Stimulated activated CD4-positive, alpha-beta T cell treated with anti-CD3 and anti-CD28 coated beads, Interleukin-4, amount 100 ng/mL, for 1 hour (primary cell): ENCODE results near the gene IFT27.

ENCODE experiments used
- DNase-seq: peaks from one replicate; pipeline ENCODE4 v3.0.0-alpha.2; 2020

The IFT27 gene, protein sequence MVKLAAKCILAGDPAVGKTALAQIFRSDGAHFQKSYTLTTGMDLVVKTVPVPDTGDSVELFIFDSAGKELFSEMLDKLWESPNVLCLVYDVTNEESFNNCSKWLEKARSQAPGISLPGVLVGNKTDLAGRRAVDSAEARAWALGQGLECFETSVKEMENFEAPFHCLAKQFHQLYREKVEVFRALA

DNA sequence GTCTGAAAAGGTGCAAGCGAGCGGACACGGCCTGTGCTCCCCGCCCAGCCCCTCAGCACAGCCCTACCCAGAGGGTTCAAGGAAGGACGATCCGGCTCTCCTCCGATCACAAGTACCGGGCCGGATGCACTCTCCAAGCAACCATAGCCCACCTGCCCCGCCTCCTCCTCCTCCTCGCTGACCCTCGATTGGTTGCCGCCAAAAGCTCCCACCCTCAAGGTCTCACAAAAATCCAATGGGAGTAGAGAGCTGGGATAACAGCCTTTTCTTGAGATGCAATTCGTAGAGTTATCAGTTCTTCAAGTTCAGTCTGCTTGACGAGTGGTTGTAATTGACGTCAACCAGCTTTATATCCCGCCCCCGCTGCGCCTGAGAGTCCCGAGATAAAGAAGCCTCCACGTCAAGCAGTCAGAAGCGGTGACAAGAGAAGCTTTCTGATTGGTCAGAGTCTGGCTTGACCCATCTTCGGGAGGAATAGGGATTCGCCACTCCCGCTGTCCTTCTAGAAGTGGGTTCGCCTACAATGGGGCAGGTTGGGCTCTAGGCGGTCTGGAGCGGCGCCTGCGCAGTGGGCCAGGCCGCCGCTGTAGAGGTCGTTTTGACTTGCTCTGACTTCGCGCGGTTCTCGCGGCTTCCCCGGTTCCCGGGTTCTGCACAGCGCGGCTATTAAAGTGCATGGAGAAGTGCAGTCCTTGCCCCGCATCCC is at the start of gene IFT27:
Gene IFT27, minus strand, starts transcription at position 156 of the 706 bp plus-strand sequence. CDS start 412 bp downstream, outside the sequence.
- peak; percentile 92 for DNase-seq

DNA sequence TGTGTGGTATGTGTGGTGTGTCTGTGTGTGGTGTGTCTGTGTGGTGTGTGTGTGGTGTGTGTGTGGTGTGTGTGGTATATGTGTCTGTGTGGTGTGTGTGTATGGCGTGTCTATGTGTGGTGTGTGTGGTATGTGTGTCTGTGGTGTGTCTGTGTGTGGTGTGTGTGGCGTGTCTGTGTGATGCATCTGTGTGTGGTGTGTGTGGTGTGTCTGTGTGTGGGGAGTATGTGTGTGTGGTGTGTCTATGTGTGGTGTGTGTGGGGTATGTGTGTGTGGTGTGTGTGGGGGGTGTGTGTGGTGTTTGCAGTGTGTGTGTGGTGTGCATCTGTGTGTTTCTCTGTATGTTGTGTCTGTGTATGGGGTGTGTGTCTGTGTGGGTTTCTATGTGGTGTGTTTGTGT is 48.7 kb upstream of the IFT27 start:
- no peak for DNase-seq

DNA sequence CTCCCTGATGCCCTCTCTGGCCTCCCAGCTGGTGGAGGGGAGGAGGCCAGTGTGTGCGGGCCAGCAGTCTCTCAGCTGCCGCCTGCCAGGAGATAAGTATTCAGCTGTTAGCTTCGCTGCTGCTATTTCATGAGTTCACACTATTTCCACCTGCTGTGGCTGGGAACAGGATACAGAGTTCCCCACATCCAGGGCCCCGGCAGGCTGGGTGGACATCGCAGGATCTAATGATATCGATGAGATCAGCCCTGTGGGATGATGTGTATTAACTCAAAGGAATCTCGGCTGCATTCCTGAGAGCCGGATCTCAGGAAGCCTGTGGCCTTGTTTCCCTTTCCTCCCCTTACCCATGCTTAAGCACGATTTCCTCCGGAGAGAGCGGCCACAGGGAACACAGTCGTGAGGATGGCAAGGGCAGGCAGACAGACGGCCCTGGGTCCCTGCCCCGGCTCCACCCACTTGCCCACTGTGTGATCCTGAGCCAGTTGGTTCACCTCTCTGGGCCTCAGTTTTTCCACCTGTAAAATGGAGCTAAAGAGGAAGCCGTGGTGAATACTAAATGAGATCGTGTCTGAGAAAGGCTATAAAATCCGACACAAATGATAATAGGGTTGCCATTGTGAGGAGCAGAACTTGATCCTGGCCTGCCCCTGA is 47.4 kb upstream of the IFT27 start:
- no peak for DNase-seq

DNA sequence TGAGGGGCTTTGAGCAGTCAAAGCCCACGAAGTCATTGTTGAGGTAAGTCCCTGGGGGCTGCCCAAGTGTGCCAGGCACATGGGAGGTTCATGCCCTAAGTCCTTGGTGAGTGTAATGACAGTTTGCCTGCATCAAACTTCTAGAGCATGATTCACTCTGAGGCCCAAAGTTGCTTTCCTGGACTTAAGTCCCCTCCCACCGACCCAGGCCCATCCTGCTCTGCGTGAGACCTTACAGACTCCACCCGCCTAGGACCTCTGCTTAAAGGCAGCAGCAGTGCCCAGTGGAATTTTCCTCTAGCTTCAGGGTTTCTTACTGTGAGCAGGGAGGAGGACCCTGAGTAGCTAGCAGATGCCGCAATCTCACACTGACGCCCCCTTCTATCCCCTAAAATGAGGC is 46.7 kb upstream of the IFT27 start:
- no peak for DNase-seq

DNA sequence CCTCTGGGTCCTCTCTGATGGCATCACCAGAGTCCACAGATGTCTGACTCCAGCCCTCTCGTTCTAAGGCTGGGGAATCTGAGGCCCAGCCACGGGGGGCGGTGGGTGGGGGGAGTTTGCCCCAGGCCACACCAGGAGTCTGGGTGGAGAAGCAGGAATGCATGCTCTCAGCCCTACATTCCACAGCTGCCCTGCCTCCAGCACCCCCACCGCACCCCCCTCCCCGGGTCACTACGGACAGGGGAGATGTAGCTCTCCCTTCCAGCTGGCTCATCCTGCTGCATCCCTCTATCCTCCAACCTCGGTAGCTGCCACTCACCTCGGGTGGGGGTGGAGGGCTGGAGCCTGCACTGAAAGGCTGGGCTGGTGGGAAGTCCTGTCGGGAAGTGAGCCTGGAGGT is 43.2 kb upstream of the IFT27 start:
- DNase-seq = no peak

DNA sequence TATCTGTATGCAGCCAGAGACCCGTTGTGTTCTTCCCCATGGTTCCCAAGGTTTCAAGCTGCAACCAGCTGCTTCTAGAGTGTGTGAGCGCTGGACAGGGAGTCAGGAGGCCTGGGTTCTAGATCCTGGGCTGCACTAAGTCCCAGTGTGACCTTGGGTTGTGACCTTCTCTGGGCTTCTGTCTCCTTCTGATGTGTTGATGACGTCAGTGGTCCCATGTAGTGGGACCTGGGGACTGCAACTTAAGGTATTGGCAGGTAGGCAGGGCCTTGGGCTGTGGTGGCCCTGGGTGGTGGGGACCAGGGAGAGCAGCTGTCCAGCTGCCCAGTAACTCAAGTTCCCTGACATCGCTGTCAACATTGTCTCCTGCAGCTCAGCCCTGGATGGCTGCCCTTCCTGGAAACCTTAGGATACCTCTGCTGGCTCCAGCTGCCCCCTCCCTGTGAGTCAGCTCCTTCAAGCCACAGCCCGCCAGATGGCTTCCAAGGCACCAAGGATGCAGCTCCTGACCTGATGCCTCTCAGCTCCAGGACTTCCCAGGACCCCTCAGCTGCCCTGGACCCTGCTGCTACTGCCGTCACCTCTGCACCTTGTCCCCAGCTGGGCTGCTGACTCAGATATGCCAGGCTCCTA is 42.2 kb upstream of the IFT27 start:
- DNase-seq = no peak

DNA sequence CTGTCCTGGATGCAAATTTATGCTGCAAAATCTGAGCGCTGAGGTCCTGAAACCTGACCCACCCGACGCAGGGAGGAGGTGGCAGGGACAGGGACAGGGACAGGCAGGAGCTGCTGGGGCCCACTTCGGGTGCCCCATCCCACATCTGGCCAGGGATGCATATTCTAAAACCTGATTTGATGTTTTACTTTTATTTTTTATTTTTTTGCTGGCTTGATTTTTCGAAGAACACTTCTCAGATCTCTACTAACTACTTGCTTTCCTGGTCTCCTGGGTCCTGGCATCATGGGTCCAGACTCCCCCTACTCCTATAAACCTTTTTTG is 41.6 kb upstream of the IFT27 start:
- DNase-seq = no peak

DNA sequence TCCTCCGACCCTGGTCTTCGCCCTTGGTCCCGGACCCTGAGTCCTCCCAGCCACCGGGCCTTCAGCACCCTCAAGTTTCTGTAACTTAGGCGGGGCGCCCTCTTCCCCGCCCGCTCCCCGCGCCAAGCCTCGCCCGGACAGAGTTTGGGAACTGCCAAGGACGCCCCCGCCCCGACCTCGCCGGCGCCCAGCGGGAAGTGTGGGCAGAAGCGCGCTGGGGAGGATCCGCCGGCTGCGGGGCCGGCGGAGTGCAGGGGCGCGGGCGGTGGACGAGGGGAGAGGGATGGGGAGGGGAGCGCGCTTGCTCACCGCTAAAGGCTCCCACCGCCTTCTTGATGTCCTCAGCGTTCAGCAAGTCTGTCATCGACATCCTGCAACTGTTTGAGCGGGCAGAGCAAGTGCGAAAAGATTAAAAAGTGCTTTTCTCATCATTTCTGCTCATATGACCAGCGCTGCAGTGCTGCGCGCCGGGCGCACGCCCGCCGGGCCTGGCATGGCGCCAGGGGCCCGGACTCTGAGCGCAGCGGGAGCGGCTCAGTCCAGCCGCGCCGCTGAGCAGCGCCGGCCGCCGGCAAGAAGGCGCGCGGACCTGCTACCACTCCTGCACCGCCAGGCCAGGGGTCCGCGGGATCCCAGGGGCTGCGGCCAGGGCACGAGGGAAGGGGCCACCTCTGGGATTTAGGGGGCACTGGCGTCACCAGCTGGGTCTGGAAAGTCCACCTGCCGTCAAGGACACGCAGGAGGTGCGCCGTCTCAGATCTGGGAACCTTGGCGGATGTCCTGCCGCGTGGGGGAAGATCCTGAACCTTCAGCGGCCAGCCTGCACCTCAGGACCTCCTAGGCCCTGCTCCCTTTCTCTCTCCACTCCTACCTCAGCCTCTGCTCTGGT is 41.0 kb upstream of the IFT27 start, which contains the start of gene PVALB:
Gene PVALB, minus strand, starts transcription at position 400 of the 889 bp plus-strand sequence. Its CDS starts 30 bp downstream, at position 370.
- no peak for DNase-seq

DNA sequence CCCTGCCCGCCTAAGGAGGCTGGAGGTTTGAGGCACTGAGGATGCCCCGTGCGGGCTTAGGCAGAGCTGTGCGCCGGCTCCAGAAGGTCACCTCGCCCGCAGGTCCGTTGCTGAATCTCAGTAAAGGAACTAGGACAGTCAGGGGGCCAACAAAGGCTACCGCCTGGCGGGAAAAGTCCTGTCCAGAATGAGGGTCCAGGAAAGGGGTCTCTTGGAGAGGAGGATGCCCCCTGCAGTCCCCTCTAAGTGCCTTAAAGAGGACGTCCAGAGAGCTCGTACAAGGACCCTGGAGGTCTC is 40.4 kb upstream of the IFT27 start:
- no peak for DNase-seq

DNA sequence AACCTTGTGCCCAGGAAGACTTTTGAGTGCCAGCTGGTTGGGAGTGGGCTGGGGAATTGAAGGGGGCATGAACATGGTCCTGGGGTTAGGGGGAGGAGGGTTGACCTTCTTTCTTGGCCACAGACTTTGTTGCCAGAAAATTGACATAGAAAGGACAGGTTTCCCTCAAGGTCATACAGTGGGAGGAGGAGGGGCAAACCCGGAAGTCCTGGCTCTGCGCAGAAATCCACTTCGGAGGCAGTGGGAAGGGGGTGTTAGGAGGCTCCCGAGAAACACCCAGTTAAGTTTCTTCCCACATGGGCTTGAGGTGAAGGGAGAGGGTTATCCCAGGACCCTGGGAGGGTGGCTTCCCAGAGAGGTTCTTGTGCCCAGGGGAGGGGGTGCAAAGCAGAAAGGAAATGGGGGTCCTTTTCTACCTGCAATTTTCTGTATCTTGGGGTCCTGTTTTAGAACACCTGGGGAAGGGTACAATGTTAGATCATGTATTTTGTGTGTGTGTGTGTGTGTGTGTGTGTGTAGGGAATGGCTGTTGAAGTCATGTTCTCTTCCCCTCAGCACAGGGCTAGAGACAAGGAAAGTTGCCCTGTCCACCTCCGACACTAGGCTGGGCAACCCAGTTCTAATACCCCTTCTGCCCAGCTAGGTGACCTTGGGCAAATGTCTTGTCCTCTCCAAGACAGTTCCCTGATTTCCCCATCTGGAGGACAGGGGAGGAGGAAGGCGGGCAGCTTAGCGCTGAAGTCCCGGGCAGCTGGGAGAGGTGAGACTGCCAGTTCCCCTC is 39.8 kb upstream of the IFT27 start:
- no peak for DNase-seq

DNA sequence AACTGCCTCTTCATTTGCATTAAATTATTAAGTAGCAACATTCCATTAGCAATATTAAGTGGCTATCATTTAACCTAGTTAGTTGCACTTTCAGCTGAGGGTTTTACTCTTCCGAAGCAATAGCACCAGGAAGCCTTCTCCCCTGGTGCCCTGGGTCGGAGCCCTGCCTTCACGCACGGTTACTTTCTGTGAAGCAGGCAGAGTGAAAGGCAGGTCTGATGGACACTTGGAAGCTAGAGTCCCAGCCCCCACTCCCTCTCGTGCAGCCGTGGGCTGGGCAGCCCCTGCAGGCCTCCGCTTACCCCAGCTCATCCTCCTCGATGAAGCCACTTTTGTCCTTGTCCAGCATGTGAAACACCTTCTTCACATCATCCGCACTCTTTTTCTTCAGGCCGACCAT is 38.9 kb upstream of the IFT27 start:
- DNase-seq = no peak

DNA sequence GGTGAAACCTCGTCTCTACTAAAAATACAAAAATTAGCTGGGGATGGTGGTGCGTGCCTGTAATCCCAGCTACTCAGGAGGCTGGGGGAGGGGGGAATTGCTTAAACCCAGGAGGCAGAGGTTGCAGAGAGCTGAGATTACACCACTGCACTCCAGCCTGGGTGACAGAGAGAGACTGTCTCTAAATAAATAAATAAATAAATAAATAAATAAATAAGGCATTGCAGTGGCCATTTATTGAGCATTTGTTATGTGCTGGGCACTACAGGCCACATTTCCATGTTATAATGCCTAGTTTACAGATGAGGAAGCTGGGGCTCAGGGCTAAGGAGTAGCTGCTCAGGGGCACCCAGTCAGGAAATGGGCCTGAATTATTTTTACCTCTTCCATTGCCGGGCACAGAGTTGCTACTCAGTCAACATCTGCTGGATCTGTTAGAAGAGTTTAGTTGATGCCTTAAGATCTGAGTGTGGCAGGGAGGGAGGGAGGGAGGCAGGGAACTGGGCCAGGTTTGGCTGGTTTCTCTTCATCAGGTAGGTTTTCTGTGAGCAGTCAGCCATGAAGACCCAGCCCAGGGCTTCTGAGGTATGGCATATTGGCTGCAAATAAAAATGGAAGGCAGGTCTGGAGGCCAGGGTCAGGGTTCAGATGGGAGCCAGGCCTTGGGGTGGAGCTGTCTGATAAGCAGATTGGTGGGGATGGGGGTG is 35.3 kb upstream of the IFT27 start:
- DNase-seq = no peak

DNA sequence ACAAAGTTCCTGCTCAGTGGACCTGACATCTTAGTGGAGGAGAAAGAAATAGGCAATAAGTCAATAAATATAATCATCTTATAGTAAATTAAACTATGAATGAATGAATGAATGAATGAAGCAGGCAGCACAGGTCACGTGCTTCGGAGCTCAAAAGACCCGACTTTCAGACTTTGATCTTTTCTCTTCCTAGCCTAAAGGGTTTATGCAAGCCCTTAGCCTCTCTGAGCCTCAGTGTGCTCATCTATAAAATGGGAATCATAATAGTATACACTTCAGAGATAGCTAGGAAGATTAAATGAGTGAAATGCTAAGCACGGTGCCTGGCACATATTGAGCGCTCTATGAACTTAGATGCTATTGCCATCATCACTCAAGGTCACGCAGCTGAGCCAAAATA is 33.4 kb upstream of the IFT27 start:
- no peak for DNase-seq

DNA sequence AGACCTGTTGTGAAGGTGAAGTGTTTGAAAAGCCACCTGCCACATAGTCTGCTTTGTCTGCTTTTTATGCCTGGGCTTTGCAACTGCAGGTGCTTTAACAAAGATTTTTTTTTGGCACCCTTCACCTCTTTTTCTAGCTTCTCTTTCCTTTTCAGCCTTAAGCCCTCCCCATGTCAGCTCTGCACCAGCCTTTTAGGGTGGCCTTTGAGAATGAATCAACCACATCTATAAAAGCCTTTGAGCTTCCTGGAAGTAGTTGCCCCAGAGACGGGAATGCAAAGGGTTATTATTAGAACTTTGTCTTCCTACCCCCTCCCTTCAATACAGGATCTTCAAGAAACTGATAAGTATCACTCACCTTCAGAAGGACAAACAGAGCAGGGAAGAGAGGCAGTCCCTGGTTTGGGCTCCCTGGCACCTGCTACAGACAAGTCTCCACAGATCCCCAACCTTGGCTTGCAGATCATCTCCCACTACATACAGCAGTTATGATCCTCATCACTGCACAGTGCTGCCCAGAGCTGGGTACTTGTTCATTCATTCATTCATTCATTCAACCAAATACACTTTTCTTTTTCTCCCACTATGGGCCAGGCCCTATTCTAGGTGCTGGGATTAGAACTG is 32.9 kb upstream of the IFT27 start:
- DNase-seq = no peak

DNA sequence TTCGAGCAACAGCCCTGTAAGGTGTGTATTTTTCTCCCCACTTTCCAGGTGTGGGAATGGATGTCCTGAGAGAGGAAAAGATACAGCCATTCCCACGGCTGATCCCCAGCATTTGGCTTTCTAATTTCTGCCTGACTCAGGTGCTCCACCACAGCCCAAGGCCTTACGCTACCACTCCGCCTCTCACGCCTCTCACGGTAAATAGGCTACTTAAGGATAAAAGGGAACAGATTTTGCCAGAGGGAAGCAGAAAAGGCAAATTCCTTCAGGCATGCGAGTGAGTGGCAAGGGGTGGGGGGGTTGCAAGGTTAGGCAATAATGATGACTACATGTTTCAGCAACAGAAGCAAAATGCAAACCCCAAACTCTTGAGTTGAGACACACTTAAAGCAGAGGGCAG is 31.7 kb upstream of the IFT27 start:
- DNase-seq = no peak

DNA sequence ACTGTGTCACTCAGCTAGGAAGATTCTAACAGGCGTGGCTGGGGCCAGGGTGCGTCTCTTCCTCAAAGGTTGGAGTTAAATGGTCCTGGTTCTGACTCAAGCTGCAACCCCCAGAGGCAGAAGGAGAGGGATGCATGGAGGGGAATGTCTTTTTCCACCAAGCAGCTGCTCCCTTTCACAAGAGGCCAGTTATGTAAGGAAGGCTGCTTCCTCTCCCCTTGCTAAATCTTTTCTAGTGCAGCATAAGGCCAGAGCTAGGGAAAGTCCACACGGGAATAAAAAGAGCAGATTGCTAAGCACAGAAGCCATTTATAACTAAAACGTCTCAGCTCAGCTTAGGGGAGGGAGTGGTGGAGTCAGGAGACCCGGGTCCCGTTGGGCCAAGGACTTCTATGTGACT is 30.9 kb upstream of the IFT27 start:
- DNase-seq = no peak

DNA sequence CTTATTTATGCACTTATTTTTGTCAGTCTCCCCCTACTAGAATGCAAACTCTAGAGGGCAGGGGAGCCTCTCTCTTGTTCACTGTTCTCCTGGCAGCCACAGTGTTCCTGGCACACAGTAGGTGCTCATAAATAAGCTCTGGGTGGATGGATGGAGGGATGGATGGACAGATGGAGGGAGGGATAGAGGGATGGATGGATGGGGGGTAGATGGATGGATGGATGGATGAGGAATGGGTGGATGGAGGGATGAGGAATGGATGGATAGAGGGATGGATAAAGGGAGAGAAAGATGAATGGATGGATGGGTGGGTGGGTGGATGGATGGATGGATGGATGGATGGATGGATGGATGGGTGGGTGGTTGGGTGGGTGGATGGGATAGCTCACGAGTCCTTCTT is 27.4 kb upstream of the IFT27 start:
- DNase-seq = no peak

DNA sequence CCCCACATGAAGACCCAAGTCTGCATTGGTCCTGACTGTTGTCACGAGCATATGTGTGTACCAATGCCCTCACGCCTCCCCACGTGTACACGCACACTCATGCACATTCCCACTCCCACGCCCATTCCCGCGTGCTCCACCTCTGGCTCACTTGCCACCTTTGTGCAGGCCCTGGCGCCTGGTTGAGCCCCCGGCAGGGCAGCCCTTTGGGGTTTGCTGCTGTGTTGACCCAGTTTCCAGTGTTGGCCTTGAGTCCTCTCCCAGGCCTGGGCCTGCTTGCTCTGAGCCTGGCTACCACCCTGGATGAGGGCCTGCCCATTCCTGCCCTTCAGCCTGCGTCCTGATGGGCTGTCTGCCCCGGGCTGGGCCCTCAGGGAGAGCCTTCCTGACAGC is 22.8 kb upstream of the IFT27 start:
- DNase-seq = no peak

DNA sequence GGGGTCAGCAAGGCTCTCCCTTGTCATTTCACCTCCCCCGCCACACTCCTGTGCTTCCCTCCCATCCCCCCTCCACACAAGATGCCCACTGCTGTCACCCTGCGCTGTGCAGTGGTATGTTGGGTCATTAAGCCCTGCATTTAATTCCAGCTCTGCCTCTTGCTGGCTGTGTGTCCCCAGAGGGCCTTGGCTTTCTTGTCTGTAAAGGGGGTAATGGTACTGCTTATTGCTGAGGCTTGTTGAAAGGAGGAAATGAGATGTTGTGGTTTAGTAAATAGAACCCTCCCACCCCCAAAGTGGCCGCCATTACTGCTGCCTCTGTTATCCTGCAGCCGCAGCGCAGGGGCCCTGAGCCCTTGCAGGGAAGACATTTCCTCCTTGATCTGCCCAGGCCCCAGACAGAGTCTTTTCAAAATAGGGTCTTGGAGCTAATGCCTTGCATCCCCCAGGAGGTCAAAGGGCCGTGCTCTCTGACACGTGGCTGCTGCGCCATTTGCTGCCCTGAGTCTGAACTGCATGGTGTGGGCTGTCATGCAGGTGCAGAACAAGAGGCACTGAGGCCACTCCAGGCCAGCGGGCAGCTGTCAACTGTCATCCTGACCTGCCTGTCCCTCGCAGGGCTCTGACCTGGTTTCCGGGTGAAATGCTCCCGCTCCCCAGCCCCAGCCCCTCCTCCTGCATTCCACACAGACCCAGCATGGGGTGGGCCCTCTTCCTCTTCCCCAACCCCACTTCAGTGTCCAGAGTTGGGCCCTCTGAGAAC is 22.2 kb upstream of the IFT27 start:
- no peak for DNase-seq

DNA sequence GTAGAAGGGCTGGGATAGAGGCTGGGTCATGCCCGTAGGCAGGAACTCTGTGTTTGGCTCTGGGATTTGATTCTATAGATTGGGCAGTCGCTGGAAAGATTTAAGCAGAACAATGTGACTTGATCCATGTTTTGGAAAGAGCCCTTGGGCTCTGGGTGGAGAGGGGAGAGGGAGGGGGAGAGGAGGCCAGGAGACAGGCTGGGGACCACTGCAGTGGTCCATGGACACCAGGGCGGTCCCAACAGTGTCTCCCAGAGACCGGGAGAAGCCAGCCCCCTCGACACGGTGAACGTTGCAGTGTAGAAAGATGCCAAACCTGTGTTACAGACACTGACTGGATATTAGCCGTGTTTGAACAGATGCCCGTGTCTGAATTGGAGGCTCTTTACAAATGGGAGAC is 21.5 kb upstream of the IFT27 start:
- no peak for DNase-seq
